GM18517 (cell line): Measurements from ENCODE around the gene CTIF.

ENCODE experiments used
- ATAC-seq: cut with Tn5 transposase; IDR thresholded peaks from one replicate; pipeline ENCODE4 v1.9.1; 2021; ENCODE audit warnings: mild to moderate bottlenecking, moderate library complexity; ENCODE audit not compliant: unreplicated experiment

CTIF gene

DNA sequence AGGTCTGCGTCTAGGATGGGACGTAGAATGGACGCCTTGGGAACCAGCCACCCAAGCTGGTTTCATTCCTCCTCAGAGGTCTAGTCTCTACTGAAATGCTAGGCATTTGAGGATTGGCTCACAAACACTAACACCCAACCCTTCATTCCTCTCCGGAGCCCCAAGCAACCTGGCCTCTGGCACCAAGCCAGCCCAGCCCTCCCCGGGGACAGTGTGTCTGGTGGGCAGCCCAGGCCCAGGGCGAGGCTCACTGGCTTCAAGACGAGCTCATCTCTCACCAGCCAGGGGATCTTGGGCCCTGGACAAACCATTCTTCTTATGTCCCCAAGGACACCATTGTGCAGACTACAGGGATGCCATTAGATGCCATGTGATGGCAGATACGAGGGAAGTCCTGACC is 182.5 kb downstream of the CTIF start:
- no peak for ATAC-seq

DNA sequence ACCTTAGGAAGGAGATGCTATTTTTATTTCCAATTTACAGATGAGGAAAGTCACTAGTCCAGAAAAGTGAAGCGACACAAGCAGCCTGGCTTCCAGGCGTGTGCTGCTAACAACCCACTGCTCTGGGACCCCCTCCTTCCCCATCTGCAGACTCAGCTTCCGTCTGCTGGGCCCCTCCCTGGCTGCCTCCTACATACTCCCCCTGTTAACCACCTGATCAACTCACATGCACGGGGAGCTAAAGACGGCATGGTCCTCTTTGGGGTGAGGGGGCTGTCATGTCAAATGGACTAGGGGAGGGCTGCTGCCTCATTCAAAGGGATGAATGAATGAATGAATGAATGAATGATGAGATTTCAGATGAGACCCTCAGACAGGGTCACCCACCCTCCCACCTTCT is 184.2 kb downstream of the CTIF start:
- no peak for ATAC-seq

DNA sequence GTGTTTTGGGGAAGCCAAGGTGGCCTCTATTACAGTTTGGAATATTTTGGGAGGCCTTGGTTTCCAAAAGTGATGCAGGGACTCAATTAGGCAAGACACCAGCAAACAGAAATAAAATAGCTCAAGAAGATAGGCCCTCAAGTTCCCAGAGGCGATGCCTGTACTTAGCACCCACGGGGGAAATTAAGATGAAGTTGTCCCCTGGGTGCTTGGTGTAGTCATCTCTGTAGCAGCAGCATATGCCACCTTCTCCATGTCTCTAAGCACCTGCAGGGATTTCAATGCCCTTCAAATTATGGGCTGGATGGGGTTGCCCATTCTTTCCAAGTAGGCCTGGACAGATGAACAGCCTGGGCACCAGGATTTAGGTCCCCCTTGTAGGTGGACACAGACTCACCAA is 185.0 kb downstream of the CTIF start:
- ATAC-seq: no peak

DNA sequence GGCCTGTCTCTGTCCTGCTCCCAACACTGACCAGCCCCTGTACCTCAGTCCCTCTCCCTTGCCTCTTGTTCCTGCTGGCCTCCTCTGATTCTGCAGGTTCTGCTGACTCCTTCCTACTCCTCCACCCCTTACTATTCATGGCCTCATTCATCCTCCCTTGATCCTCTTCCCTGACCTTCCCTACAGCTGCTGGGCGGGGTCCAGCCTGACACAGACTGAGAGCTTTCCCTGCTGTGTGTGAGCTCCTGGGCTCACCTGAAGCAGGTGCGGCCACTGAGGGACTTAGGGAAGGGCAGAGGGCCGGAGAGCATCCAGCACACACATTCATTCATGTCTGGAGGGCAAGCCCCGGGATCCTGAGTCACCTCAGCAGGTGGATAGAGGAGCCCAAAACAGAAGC is 185.6 kb downstream of the CTIF start:
- no peak for ATAC-seq

DNA sequence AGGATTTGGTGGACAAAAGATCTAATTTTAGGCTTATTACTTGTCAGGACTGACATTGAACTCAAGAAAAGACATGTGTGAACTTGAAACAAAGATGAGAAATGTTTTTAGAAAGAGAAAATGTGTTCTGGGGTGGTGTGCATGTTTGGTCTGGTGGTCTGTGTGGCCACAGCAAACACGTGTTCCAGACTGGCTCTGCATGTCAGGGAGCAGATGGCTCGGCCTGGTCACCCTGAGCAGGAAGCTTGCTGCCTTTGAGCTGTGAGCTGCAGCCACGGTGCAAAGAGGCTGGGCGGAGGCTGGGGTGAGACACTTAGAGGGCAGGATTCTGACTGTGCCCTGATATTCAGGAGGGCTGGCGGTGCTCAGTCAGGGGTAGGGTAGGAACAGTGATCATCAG is 186.1 kb downstream of the CTIF start:
- ATAC-seq: no peak

DNA sequence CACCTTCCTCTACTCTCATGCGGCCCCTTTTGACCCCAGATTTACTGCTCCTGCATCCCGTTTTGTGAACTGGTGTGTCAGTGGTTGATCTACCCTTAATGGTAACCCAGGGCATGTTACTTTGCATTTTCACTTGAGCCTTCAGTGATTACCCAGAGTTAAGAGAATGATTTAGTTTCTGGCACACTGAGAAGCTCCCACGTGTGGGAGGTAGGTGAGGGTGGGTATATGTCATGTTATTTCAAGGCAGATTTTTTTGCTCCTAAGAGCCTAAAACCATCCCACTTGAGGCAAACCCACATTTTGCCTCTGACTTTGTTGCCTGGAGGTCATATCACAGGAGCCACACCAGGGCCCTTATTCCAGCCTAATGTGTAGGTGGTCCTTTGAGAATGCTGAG is 186.7 kb downstream of the CTIF start:
- ATAC-seq: no peak

DNA sequence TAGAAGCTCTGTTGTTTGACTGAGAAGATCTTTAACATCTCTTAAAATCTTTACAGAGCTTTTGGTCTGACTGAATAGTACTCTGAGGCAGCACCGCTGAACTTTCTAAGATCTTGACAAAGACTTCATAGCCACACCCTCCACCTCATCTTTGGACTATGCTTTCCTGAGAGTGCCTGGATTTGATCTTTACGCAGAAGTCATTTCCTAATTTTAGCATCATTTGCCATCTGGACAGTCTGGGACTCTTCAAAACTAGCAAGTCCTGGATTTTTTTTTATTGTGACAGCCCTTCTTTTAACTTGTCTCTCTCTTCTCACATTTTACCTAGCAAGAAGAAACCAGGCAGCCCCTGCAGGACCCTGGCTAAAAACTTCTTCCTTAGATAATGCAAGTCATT is 188.8 kb downstream of the CTIF start:
- no peak for ATAC-seq

DNA sequence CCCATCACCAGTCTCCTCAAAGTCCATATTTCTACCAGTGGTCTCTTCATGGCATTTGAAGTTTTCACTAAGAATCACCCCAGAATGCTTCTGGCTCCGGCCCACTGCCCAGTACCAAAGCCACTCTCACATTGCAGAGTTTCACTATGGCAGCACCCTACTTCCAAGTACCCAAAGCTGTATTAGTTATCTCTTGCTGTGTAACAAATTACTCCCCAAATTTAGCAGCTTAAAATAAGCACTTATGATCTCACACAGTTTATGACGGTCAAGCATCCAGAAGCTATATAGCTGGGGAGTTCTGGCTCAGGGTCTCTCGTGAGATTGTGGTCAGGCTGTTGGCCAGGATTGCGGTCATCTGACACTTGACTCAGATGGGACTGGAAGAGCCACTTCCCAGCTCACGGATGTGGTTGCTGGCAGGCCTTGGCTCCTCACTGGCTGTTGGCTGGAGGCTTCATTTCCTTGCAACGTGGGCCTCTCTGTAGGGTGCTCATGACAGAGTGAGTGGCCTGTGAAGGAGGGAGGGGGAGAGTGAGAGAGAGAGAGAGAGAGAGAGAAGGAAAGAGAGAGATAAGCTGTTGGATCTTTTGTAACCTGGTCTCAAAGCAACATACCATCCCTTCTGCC is 189.5 kb downstream of the CTIF start:
- no peak for ATAC-seq

DNA sequence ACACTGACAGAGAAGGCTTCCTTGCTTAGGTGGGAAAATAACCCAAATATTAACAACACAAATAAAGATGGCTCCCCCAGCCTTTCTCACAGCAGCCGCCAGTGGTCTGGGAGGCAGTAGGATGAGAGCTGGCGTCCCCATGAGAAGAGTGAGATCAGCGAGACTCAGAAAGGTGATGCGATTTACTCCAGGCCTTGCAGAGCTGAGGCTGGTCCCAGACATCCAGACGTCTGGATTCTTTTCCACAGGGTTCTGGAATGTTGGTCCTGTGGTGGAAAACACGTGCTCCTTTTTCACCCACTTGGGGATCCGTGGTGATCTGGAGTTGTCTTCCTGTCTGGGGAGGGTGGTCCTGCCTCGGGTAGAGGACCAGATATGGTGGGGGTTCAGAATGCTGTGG is 190.6 kb downstream of the CTIF start:
- no peak for ATAC-seq

DNA sequence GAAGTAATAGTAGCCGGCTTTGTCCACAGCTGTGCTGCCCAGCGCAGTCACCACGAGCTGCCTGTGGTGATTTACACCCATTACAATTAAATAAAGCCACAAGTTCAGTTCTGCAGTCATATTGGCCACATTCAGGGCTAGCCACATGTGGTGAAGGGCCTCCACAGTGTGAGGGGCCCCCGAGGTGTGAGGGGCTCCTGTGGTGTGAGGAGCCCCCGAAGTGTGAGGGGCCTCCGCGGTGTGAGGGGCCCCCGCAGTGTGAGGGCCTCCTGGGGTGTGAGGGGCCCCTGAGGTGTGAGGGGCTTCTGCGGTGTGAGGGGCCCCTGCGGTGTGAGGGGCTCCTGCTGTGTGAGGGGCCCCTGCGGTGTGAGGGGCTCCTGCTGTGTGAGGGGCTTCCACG is 191.2 kb downstream of the CTIF start:
- no peak for ATAC-seq

DNA sequence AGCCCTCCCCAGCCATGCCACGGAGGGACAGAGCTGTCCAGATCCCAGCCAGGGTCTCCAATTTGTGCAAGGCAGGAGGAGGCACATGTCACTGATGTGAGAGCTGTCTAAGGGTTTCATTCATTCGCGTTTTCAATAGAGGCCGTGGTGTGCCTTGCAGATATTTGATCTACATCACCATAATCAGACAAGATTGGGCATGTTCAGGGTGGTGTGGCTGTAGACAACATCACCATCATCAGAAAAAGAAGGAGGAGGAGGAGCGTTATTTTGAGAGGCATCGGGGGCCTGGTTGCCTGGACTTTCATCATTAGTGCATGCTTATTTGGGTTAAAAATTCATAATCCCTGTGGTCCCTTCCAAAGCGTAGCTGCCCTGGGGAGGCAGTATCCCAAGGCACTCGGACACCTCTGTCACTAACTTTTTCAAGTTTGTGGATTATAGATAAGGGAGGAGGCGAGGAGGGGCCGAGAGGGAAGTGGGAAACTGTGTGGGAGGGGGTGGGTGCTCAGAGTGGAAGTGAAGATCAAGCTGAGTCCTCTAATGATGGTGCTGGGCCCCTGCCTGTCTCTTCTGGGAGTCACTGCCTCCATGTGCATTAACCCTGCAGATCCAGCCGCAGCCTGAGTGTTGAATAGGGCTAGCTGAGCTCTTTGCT is 194.1 kb downstream of the CTIF start:
- ATAC-seq: no peak

DNA sequence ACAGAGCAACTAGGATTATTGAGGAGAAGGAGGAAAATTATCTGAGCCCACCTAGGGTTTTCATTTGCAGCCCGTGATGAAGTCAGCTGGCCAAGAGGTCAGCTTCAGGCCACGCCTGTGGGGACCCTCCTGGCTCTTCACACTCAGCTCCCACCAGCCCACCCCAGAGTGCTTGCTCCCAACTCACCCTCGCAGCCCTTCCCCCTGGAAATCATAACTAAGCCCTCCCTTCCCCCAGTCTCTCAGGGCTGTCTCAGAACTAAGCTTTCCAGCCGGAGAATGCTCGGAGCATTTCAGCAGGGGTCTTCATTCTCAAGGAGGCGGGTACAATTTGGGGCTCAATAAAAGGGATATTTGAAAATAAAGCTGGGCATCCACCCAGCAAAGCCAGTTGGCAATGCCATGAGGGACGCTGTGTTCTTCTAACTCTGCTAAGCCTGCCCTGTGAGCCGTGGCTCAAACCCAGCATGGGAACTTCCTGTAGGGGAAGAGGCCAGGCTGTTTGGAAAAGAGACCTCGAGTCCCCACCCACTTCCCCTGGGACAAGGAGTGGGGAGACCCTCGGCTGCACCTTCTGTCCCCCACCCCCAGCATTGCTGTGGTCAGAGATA is 194.9 kb downstream of the CTIF start:
- no peak for ATAC-seq

DNA sequence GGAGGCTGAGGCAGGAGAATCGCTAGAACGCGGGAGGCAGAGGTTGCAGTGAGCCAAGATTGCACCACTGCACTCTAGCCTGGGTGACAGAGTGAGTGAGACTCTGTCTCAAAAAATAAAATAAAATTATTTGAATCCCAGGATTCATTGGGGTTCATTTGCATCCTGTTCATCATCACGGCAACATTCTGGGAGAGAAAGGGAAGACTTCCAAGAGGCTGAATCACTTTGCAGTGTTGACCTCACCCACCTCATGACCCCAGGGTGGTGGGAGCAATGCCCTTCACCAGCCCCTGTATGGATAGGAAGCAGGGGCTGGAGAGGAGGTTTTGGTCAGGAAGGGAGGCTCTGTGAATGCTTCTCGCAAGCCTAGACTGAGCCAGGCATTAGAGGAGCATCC is 195.6 kb downstream of the CTIF start:
- no peak for ATAC-seq

DNA sequence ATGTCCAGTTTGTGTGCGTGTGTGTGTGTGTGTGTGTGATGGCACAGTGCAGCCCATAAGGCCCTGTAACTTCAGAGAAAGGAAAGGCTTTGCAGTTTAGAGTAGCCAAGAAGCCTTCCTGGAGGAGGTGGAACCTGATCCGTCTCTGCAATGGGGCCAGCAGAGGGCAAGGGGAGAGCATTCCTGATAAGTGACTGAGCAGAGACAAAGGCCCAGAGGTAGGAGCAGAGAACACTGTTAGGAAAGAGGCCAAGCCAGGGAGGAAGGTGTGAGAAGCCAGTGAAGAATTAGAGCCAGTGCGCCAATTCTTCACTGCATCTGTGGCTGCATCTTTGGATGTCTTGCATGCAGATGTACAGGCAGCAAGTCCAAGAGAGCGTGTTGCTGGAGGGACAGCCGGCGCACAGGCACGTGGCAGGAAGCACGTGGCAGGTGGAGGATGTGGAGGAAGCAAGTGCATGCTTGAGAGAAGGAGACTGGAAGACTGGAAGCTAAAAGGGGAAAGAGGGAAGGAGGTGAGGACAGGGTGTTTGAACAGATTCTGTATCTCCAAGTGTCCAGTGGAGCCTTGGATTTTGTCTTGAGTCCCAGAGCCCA is 196.3 kb downstream of the CTIF start:
- no peak for ATAC-seq

DNA sequence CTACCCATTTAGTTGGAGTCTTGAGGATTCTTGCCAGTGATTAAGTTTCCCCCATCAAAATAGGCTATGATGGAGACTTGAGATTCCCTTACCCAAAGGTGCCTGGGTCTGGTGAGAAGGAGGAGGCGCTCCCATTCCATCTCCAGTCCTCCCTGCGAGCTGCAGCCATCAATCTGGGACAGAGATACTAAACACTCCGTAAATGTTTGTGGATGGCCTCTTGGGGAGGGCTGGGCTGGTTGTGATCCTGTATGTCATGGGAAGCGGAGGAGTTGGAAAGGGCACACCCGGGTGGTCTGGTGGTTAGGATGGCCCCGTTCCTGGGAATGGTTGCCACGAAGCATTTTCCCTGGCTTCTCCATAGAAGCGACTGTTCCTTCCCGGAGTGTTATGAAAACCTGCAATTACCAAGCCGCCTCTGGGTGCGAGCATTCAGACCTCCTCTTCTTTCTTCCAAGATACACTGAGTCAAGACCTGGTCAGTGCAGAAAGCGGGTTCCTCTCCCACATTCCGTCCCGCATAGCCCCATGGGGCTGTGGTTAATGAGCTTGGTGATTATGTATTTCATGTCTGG is 196.9 kb downstream of the CTIF start:
- ATAC-seq: no peak

DNA sequence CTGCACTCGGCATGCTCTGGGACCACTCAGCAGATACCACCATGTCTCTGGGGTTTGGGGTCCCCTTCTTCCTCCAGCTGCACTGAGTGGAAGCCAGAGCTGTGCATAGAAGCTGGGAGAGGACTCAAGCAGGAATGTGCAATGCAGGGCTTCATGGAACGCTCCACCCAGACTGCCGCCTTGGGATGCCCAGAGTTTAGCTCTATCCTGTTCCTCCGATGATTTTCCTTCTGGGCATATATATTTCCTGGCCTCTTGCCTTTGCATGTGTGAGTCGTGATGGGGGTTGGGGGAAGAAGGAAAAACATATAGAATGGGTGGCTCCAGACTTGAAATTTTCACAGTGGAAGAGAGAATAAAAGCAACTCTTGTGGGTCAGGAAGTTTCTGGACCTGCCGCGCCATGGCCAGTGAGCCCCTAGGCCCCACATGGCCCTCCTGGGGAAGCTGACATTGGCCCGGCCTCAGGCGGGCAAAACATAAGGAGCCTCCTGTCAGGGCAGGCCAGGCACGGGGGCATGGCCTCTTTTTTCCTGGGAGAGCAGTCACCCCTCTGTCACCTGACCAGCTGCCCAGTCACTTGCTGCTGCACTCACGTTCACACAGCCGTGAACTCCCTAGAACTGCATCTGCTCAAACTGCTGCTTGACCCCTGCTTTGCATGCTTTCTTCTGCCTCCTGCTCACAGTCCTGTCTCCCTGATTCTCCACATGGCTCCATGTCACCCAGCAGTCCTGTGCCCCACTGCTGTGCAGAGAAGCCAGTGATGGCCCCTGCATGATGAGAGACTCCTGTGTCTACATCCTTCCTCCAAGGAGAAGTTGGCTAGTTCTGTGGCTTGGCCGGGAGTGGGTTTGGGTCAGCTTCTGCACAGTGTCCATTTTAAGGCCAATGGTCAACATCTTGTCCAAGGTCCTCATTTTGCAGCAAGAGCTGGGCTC is 197.8 kb downstream of the CTIF start:
- ATAC-seq: no peak

DNA sequence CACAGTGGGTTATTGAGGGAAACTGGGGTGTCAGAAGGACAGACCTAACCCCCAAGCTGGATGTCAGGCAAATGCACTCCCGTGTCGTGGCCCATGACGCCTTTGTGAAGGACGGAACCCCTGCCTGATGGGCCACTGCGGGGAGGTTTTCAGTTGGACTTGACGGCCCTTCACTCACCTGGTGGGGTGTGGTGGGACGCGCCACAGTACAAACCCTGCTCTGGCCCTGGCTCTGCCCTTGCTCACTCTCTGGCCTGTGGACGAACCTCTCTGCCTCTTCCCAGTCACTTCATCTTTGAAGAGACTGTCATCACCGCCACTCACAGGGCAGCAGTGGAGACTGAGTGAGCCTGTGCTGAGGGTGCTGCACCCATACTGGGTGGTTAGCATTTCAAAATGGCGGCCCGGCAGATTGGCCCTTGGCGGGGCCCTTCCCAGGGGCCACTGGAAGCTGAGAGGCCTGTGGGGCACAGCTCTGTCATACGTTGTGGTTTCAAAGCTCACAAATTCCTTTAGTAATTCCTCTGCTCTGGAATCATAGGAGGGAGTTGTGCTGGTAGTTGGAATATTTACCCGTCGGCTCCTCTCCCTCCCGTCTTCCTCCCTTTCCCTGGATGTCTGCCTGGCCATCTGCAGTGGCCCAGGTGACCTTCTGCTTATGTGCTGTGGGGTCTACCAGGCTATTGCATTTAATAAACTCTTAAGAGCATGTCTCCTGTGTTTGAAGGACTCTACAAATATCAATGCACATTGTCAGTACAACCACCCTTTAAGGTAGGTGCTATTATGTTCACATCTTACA is 200.6 kb downstream of the CTIF start:
- ATAC-seq: no peak

DNA sequence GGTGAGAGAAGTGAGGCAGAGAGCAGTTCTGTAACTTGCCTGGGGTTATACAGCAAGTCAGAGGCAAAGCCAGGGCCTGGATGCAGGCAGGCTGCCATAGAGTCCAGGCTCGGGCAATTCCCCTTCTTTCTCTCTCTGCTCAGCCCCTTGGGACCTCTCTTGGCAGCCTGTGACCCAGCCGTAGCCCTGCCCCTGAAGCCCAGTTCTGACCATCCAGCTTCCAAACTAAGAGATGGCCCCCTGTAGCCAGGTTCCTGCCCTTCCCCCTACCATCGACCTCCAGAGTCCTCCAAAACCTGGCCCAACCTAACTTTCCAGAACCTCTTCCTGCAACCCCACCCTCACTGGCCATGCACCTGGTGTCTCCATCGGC is 201.2 kb downstream of the CTIF start:
- ATAC-seq: no peak

DNA sequence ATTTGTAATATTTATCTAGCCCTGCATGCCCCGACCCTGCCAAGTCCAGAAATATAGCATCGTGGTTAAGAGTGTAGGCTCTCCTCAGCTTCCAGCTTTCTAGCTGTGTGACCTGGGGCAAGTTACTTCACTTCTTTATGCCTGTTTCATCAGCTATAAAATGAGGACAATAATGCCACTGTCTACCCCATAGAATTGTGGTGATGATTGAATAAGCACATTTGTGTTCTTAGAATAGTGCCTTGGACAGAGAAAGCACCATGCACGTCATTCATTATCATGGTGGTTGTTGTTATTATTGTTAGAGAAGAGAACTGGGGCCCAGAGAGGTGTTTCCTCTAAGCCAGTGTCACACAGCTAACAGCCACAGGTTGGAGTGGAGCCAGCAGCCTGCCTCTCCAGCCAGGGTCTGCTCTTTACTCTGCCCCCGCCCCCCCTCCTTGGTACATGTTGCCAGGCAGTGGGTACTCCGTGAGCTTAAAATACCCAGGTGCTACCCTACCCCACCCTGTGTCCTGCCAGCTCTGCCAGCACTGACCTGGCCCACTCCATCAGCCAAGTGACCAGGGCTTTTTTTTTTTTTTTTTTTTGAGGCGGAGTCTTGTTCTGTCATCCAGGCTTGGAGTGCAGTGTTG is 202.1 kb downstream of the CTIF start:
- ATAC-seq: no peak

DNA sequence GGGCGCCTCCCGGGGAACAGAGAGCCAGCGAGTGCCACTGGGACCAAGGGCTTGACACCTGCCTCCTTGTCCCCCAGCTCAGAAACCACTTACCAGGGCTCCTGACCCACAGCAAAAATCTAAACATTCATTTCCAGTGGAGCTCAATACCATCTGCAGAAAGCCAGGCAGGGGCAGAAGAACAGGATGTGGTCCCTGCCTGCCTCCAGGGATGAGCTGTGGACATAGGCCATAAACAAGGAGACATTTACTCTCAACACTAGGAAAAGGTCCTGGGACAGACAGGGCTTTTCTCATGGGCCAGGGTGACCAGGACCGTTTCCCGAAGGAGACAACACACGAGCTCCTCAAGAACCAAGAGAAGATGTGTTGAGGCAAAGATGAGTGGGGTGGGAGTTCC is 203.0 kb downstream of the CTIF start:
- ATAC-seq: no peak
